ENCODE measurements around the gene NOP53. TPM values are rescaled to one million over a fixed set of nuclear protein-coding genes. Genes with fewer than 3 reads are reported as not detected.
A peak's percentile ranks its signal among the peaks of the same experiment; 100 is the strongest.
"Not testable (repeated sequence)": the region's sequence is repeated elsewhere in the genome, so short reads cannot be mapped to it uniquely, and the experiment has no call there.

NOP53 gene
- total and polyA plus RNA-seq, 4 donors: 146 to 498 (median 193) TPM

DNA sequence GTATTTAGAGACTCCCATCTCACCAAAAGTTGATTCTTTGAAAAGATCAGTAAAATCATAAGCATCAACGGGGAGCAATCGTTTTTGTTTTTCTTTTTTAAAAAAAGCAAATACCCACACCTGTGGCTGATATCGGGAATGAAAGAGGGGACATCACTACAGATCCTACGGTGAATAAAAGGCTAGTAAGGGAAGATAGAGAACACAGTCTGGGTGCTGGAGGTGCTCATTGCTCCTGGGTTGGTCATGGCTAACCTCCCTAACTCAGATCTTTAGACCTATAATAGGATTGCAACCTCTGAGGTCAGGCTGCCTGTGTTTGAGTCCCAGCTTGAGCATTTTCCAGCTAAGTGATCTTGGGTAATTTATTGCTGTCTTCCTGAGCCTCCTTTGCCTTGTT, 31.0 kb upstream of the NOP53 start:
- TF ChIP-seq, protein P1, sequence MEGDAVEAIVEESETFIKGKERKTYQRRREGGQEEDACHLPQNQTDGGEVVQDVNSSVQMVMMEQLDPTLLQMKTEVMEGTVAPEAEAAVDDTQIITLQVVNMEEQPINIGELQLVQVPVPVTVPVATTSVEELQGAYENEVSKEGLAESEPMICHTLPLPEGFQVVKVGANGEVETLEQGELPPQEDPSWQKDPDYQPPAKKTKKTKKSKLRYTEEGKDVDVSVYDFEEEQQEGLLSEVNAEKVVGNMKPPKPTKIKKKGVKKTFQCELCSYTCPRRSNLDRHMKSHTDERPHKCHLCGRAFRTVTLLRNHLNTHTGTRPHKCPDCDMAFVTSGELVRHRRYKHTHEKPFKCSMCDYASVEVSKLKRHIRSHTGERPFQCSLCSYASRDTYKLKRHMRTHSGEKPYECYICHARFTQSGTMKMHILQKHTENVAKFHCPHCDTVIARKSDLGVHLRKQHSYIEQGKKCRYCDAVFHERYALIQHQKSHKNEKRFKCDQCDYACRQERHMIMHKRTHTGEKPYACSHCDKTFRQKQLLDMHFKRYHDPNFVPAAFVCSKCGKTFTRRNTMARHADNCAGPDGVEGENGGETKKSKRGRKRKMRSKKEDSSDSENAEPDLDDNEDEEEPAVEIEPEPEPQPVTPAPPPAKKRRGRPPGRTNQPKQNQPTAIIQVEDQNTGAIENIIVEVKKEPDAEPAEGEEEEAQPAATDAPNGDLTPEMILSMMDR (IDR thresholded peaks at IDR 0.05; ENCODE audit: control extremely low read depth, extremely low read depth): no peak
- 76 to 87% methylated on average over 4 of the region's 4 CpGs for WGBS, 2 donors
- DNase-seq (no peak), ATAC-seq (ENCODE audit: insufficient read depth, low FRiP score) (no peak)
- Histone ChIP-seq H3K36me3 (ENCODE audit: control insufficient read depth in 4 of 4, insufficient read depth in 4 of 4, low read length in 4 of 4) (peaks cover 0 to 16% (median 10%) of the 10 kb centered on the region in 4 donors), H3K9ac (ENCODE audit: insufficient read depth in 1 of 2, low read length in 2 of 2) (no peak overlapping the region), H3K4me3 (peak overlapping the region; percentile 95), H3K27ac (ENCODE audit: low read depth in 1 of 2, low read length in 1 of 2) (peak overlapping the region; percentile 51 to 81), H3K4me1 (ENCODE audit: control insufficient read depth in 5 of 5, insufficient read depth in 5 of 5, low read length in 5 of 5) (peaks cover 0 to 28% (median 14%) of the 10 kb centered on the region in 5 donors), H3K9me3 (ENCODE audit: control insufficient read depth in 4 of 4, insufficient read depth in 3 of 4, low read length in 3 of 4) (no peaks in the 10 kb centered on the region), H3K27me3 (ENCODE audit: control insufficient read depth in 3 of 3, insufficient read depth in 3 of 3, low read length in 2 of 3) (no peaks in the 10 kb centered on the region)

DNA sequence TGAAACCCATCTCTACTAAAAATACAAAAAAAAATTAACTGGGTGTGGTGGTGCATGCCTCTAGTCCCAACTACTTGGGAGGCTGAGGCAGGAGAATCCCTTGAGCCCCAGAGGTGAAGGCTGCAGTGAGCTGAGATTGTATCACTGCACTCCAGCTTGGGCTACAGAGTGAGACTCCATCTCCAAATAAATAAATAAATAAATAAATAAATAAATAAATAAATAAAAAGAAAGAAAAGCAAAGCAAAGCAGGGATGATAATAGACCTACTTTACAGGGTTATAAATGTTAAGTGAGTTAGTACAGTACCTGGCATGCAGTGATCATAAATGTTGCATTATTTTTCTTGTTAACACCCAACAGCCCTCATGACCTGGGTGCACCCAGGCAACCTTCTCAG, 30.5 kb upstream of the NOP53 start:
- H3K9me3 ChIP-seq (ENCODE audit: control insufficient read depth in 4 of 4, insufficient read depth in 3 of 4, low read length in 3 of 4); H3K27me3 ChIP-seq (ENCODE audit: control insufficient read depth in 3 of 3, insufficient read depth in 3 of 3, low read length in 2 of 3); ATAC-seq (ENCODE audit: insufficient read depth, low FRiP score); H3K9ac ChIP-seq (ENCODE audit: insufficient read depth in 1 of 2, low read length in 2 of 2); DNase-seq: not testable (repeated sequence)
- H3K4me3 ChIP-seq: peak overlapping the region; percentile 34
- H3K27ac ChIP-seq (ENCODE audit: low read depth in 1 of 2, low read length in 1 of 2): peak overlapping the region in 1 of 2 donors; percentile 46
- peaks cover 0 to 17% (median 10%) of the 10 kb centered on the region in 4 donors for H3K36me3 ChIP-seq (ENCODE audit: control insufficient read depth in 4 of 4, insufficient read depth in 4 of 4, low read length in 4 of 4)
- H3K4me1 ChIP-seq (ENCODE audit: control insufficient read depth in 5 of 5, insufficient read depth in 5 of 5, low read length in 5 of 5): peaks cover 0 to 32% (median 16%) of the 10 kb centered on the region in 5 donors

DNA sequence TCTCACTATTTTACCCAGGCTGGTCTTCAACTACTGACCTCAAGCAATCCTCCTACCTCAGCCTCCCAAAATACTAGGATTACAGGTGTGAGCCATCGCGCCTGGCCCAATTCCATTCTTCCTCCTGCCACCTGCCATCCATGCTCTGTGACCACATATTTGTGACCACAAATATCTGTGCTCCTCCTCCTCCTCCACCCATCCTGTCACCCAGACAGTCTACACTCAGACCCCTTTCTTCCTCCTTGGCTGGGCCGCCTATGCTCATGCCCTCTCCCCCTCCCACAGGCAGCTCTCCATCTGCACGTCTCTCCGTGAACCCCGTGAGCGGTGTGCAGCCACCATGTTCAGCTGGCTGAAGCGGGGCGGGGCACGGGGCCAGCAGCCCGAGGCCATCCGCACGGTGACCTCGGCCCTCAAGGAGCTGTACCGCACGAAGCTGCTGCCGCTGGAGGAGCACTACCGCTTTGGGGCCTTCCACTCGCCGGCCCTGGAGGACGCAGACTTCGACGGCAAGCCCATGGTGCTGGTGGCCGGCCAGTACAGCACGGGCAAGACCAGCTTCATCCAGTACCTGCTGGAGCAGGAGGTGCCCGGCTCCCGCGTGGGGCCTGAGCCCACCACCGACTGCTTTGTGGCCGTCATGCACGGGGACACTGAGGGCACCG, 28.9 kb upstream of the NOP53 start:
- TF ChIP-seq, protein P1 (IDR thresholded peaks at IDR 0.05; ENCODE audit: control extremely low read depth, extremely low read depth): no peak
- no peaks in the 10 kb centered on the region for H3K9me3 ChIP-seq (ENCODE audit: control insufficient read depth in 4 of 4, insufficient read depth in 3 of 4, low read length in 3 of 4)
- H3K9ac ChIP-seq (ENCODE audit: insufficient read depth in 1 of 2, low read length in 2 of 2): no peak overlapping the region
- 75 to 81% methylated on average over 32 of the region's 32 CpGs for WGBS, 2 donors
- DNase-seq (no peak), ATAC-seq (ENCODE audit: insufficient read depth, low FRiP score) (no peak)
- peaks cover 0 to 47% (median 26%) of the 10 kb centered on the region in 5 donors for H3K4me1 ChIP-seq (ENCODE audit: control insufficient read depth in 5 of 5, insufficient read depth in 5 of 5, low read length in 5 of 5)
- peaks cover 0 to 19% (median 10%) of the 10 kb centered on the region in 4 donors for H3K36me3 ChIP-seq (ENCODE audit: control insufficient read depth in 4 of 4, insufficient read depth in 4 of 4, low read length in 4 of 4)
- H3K4me3 ChIP-seq: peak overlapping the region; percentile 12
- peak overlapping the region in 1 of 2 donors; percentile 46 for H3K27ac ChIP-seq (ENCODE audit: low read depth in 1 of 2, low read length in 1 of 2)
- no peaks in the 10 kb centered on the region for H3K27me3 ChIP-seq (ENCODE audit: control insufficient read depth in 3 of 3, insufficient read depth in 3 of 3, low read length in 2 of 3)

DNA sequence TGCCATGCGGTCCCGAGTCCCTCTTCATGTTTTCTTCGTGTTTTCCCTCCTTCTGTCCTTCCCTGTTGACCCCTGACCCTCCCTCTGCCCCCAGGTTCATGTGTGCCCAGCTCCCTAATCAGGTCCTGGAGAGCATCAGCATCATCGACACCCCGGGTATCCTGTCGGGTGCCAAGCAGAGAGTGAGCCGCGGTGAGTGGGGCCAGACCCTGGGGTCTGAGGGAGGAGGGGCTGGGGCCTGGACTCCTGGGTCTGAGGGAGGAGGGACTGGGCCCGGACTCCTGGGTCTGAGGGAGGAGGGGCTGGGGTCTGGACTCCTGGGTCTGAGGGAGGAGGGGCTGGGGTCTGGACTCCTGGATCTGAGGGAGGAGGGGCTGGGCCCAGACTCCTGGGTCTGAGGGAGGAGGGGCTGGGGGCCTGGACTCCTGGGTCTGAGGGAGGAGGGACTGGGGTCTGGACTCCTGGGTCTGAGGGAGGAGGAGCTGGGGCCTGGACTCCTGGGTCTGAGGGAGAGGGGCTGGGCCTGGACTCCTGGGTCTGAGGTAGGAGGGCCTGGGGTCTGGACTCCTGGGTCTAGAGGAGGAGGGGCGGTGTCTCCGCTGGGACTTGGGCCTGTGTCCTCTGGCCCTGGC, 26.8 kb upstream of the NOP53 start:
- not testable (repeated sequence) for H3K27me3 ChIP-seq (ENCODE audit: control insufficient read depth in 3 of 3, insufficient read depth in 3 of 3, low read length in 2 of 3); H3K9me3 ChIP-seq (ENCODE audit: control insufficient read depth in 4 of 4, insufficient read depth in 3 of 4, low read length in 3 of 4); ATAC-seq (ENCODE audit: insufficient read depth, low FRiP score); H3K4me3 ChIP-seq; DNase-seq
- WGBS, 2 donors: 65 to 76% methylated on average over 11 of the region's 11 CpGs
- Histone ChIP-seq H3K9ac (ENCODE audit: insufficient read depth in 1 of 2, low read length in 2 of 2) (peak overlapping the region in 1 of 2 donors; percentile 65), H3K36me3 (ENCODE audit: control insufficient read depth in 4 of 4, insufficient read depth in 4 of 4, low read length in 4 of 4) (peaks cover 0 to 23% (median 12%) of the 10 kb centered on the region in 4 donors), H3K4me1 (ENCODE audit: control insufficient read depth in 5 of 5, insufficient read depth in 5 of 5, low read length in 5 of 5) (peaks cover 0 to 55% (median 32%) of the 10 kb centered on the region in 5 donors), H3K27ac (ENCODE audit: low read depth in 1 of 2, low read length in 1 of 2) (peak overlapping the region; percentile 21 to 87)

Data from lung (tissue), 12 donors.